ENCODE data around the gene TMEM258. TPM values are rescaled to one million over a fixed set of nuclear protein-coding genes. Genes with fewer than 3 reads are reported as not detected.
A peak's percentile ranks its signal among the peaks of the same experiment; 100 is the strongest.

Gene TMEM258
- total and polyA plus RNA-seq, 9 of the 15 experiments (the other 6 are each of a cell fraction or from before 2014, with no cell fraction given) = 97.2 to 856 (median 231) TPM

DNA sequence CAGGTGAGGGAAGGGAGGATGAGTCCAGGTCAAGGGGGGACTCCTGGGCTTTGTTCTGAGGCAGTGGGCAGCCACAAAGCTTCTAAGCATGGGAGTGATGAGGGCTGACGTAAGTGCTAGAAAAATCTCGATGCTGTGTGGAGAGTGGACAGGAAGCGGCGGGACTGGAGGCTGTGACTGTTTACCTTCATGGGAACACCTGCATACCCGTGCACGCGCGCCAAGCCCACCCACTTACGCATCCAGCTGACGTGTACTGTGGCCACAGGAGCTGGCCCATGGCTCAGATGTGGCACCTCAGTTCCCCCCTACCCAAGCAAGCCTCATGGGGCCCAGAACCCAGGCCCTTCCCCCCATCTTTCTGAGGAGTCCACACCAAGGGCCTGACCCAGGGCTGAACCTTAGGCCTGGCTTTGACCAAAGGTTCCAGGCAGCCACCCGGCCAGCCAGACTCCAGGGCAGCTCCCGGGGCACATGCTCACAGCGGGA lies 26.0 kb downstream of the TMEM258 start:
- Histone ChIP-seq H3K36me3 (ENCODE audit: control insufficient read depth, insufficient read depth, low read length) (peaks cover 3% of the 10 kb centered on the region; the same call in 1 of the 3 replicates), H3K9ac (ENCODE audit: insufficient read depth in 1 of 2, low read depth in 2 of 2, low read length in 2 of 2) (peak overlapping the region in 1 of 2 experiments; percentile 75; a peak in 2 of 4 replicates), H4K20me1 (replicated peaks; ENCODE audit: control insufficient read depth, insufficient read depth, low read length) (0 out of 2 replicates have a peak, but pooled peaks cover 6% of the 10 kb centered on the region), H3K4me2 (ENCODE audit: insufficient read depth, low read length) (no peak overlapping the region), H3K79me2 (ENCODE audit: control insufficient read depth, insufficient read depth, low read length) (no peaks in the 10 kb centered on the region; the same call in 2 of the 3 replicates), H3K4me3 (no peak overlapping the region), H2AFZ (ENCODE audit: low read depth, low read length) (no peak overlapping the region), H3K9me1 (ENCODE audit: control insufficient read depth, insufficient read depth, low read length) (no peaks in the 10 kb centered on the region), H3K4me1 (replicated peaks in 1 of 2; ENCODE audit: control insufficient read depth in 2 of 2, insufficient read depth in 2 of 2, low read length in 2 of 2) (peaks cover 12 to 68% of the 10 kb centered on the region in 2 experiments; a peak in 4 of 5 replicates), H3K27ac (ENCODE audit: extremely low read depth, low read depth, low read length) (no peak overlapping the region), H3K27me3 (ENCODE audit: control insufficient read depth in 2 of 2, insufficient read depth in 2 of 2, low read length in 2 of 2) (no peaks in the 10 kb centered on the region), H3K9me3 (replicated peaks; ENCODE audit: control insufficient read depth, insufficient read depth, low read depth, low read length) (no peaks in the 10 kb centered on the region)
- ChIA-PET POLR2A (interaction anchor here (0.7 to 1.3 kb wide), 4 partner anchors 9 to 26 kb away, joined by 3 to 6 read pairs (median 5); partner anchors contain the start of genes FEN1 and TMEM258), CTCF (ENCODE audit: low intra/inter-chr PET ratio) (no interaction called here)
- WGBS (ENCODE audit: insufficient coverage, low coverage, missing lambda C conversion rate) = 90% methylated on average over 13 of the region's 13 CpGs
- ATAC-seq (no peak), FAIRE-seq (no peak), DNase-seq (ENCODE audit: extremely low read depth in 1 of 4, low spot score in 3 of 4) (no peak)
- intact Hi-C loops (cut with micrococcal nuclease) (no loop called here), in situ Hi-C loops (cut with MboI) (no loop called here)
- no peak for TF ChIP-seq RBFOX2 (IDR thresholded peaks at IDR 0.05; ENCODE audit: low read depth, low read length)
- TF ChIP-seq POLR2G (IDR thresholded peaks at IDR 0.05; ENCODE audit: low read depth, low read length) = peak; percentile 6; the same call in 1 of the 2 replicates
- BruUV-seq (replicated peaks) = no TSS peak

DNA sequence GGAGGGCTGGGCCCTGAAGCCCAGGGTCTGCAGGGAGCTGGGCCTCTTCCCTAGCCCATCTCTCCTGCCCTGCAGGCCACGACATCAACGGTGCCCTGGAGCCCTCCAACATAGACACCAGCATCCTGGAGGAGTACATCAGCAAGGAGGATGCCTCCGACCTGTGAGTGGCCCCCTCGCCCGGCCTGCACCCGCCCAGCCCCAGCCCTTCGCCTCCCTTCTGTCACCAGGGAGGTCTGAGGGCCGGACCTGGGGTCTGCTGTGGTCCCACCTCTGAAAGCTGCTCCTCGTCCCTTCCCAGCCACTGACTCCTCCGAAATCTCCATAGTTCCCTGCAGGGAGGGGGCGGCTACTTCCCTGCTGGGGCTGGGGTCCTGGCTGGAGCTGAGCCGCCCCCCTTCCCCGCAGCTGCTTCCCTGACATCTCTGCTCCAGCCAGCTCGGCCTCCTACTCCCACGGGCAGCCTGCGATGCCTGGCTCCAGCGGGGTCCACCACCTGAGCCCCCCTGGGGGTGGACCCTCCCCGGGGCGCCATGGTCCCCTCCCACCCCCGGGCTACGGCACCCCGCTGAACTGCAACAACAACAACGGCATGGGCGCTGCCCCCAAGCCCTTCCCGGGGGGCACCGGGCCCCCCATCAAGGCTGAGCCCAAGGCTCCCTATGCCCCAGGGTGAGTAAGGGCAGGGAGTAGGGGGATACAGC lies 26.7 kb downstream of the TMEM258 start:
- H3K4me2 ChIP-seq (ENCODE audit: insufficient read depth, low read length) = no peak overlapping the region
- H3K9me1 ChIP-seq (ENCODE audit: control insufficient read depth, insufficient read depth, low read length) = no peaks in the 10 kb centered on the region
- no peaks in the 10 kb centered on the region; the same call in 2 of the 3 replicates for H3K79me2 ChIP-seq (ENCODE audit: control insufficient read depth, insufficient read depth, low read length)
- no peak overlapping the region for H3K4me3 ChIP-seq
- H3K27me3 ChIP-seq (ENCODE audit: control insufficient read depth in 2 of 2, insufficient read depth in 2 of 2, low read length in 2 of 2) = no peaks in the 10 kb centered on the region
- 0 out of 2 replicates have a peak, but pooled peaks cover 6% of the 10 kb centered on the region for H4K20me1 ChIP-seq (replicated peaks; ENCODE audit: control insufficient read depth, insufficient read depth, low read length)
- DNase-seq (ENCODE audit: extremely low read depth in 1 of 4, low spot score in 3 of 4) = no peak
- BruUV-seq (replicated peaks) = no TSS peak
- 0 out of 3 replicates have a peak, but pooled peaks cover 3% of the 10 kb centered on the region for H3K36me3 ChIP-seq (ENCODE audit: control insufficient read depth, insufficient read depth, low read length)
- 79% methylated on average over 11 of the region's 26 CpGs for WGBS (ENCODE audit: insufficient coverage, low coverage, missing lambda C conversion rate)
- no peak overlapping the region for H2AFZ ChIP-seq (ENCODE audit: low read depth, low read length)
- CTCF ChIA-PET (ENCODE audit: low intra/inter-chr PET ratio) = no interaction called here
- no peaks in the 10 kb centered on the region for H3K9me3 ChIP-seq (replicated peaks; ENCODE audit: control insufficient read depth, insufficient read depth, low read depth, low read length)
- H3K4me1 ChIP-seq (replicated peaks in 1 of 2; ENCODE audit: control insufficient read depth in 2 of 2, insufficient read depth in 2 of 2, low read length in 2 of 2) = peaks cover 12 to 74% of the 10 kb centered on the region in 2 experiments; a peak in 4 of 5 replicates
- no peak for FAIRE-seq
- ATAC-seq = no peak
- in situ Hi-C loops (cut with MboI) (no loop called here), intact Hi-C loops (cut with micrococcal nuclease) (no loop called here)
- H3K27ac ChIP-seq (ENCODE audit: extremely low read depth, low read depth, low read length) = no peak overlapping the region
- peak overlapping the region in 1 of 2 experiments; percentile 75; a peak in 2 of 4 replicates for H3K9ac ChIP-seq (ENCODE audit: insufficient read depth in 1 of 2, low read depth in 2 of 2, low read length in 2 of 2)
- POLR2A ChIA-PET = interaction anchor here (0.7 to 1.8 kb wide), 4 partner anchors 9 to 146 kb away, joined by 3 to 6 read pairs (median 3); no protein-coding TSS in a partner anchor
- TF ChIP-seq KLF13 (tag; IDR thresholded peaks at IDR 0.05; ENCODE audit: borderline replicate concordance, low read depth) (no peak), XRCC4 (IDR thresholded peaks at IDR 0.05; ENCODE audit: extremely low read depth, insufficient read depth, insufficient read length) (no peak), NFRKB (IDR thresholded peaks at IDR 0.05; ENCODE audit: low read depth) (no peak), YBX1 (IDR thresholded peaks at IDR 0.05) (no peak), ZNF23 (CRISPR knock-in tag; IDR thresholded peaks at IDR 0.05) (no peak), NUFIP1 (IDR thresholded peaks at IDR 0.05; ENCODE audit: partially characterized antibody) (no peak), SMARCE1 (IDR thresholded peaks at IDR 0.05) (no peak)
- TF ChIP-seq, protein P1, sequence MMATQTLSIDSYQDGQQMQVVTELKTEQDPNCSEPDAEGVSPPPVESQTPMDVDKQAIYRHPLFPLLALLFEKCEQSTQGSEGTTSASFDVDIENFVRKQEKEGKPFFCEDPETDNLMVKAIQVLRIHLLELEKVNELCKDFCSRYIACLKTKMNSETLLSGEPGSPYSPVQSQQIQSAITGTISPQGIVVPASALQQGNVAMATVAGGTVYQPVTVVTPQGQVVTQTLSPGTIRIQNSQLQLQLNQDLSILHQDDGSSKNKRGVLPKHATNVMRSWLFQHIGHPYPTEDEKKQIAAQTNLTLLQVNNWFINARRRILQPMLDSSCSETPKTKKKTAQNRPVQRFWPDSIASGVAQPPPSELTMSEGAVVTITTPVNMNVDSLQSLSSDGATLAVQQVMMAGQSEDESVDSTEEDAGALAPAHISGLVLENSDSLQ (IDR thresholded peaks at IDR 0.05) = no peak
- TF ChIP-seq, protein P2, sequence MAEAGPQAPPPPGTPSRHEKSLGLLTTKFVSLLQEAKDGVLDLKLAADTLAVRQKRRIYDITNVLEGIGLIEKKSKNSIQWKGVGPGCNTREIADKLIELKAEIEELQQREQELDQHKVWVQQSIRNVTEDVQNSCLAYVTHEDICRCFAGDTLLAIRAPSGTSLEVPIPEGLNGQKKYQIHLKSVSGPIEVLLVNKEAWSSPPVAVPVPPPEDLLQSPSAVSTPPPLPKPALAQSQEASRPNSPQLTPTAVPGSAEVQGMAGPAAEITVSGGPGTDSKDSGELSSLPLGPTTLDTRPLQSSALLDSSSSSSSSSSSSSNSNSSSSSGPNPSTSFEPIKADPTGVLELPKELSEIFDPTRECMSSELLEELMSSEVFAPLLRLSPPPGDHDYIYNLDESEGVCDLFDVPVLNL (CRISPR knock-in tag; IDR thresholded peaks at IDR 0.05; ENCODE audit: low read depth) = no peak

All from K562 (cell line).